Measurements from ENCODE around the gene SOS1. TPM values are rescaled to one million over a fixed set of nuclear protein-coding genes. Genes with fewer than 3 reads are reported as not detected.

The SOS1 gene
- total and polyA plus RNA-seq, 2 donors (not counting 1 experiment from before 2014, with no cell fraction given): 24.9 to 27.6 TPM

GRCh38 chr2:39150102-39150562 lies 29.3 kb upstream of the SOS1 start:
- no peaks in the 10 kb centered on the region for H3K79me2 ChIP-seq (ENCODE audit: control insufficient read depth, insufficient read depth, low read length)
- TF ChIP-seq, protein P1, sequence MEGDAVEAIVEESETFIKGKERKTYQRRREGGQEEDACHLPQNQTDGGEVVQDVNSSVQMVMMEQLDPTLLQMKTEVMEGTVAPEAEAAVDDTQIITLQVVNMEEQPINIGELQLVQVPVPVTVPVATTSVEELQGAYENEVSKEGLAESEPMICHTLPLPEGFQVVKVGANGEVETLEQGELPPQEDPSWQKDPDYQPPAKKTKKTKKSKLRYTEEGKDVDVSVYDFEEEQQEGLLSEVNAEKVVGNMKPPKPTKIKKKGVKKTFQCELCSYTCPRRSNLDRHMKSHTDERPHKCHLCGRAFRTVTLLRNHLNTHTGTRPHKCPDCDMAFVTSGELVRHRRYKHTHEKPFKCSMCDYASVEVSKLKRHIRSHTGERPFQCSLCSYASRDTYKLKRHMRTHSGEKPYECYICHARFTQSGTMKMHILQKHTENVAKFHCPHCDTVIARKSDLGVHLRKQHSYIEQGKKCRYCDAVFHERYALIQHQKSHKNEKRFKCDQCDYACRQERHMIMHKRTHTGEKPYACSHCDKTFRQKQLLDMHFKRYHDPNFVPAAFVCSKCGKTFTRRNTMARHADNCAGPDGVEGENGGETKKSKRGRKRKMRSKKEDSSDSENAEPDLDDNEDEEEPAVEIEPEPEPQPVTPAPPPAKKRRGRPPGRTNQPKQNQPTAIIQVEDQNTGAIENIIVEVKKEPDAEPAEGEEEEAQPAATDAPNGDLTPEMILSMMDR (conservative IDR thresholded peaks at IDR 0.05 in 1 of 2, IDR thresholded peaks at IDR 0.05 in 1 of 2; ENCODE audit: low read depth in 1 of 2, low read length in 2 of 2): no peak
- no peak for TF ChIP-seq EZH2 (IDR thresholded peaks at IDR 0.05; ENCODE audit: low read length, missing control alignments)
- no peak overlapping the region for H3K4me2 ChIP-seq (ENCODE audit: extremely low read depth, insufficient read depth, low read length)
- DNase-seq (ENCODE audit: low read depth in 2 of 2): no peak
- no peaks in the 10 kb centered on the region for H4K20me1 ChIP-seq (ENCODE audit: control insufficient read depth, extremely low read depth, insufficient read depth, low read length)
- no peaks in the 10 kb centered on the region for H3K27me3 ChIP-seq (ENCODE audit: control insufficient read depth, insufficient read depth, low read length)
- no peak overlapping the region for H3K9ac ChIP-seq (ENCODE audit: insufficient read depth, low read length)
- no peak overlapping the region for H3K27ac ChIP-seq (ENCODE audit: insufficient read depth, low read length)
- H3K36me3 ChIP-seq (ENCODE audit: control insufficient read depth, insufficient read depth, low read length): no peaks in the 10 kb centered on the region
- H2AFZ ChIP-seq (ENCODE audit: low read length): no peak overlapping the region
- H3K4me3 ChIP-seq (replicated peaks in 1 of 4; ENCODE audit: control extremely low read depth in 1 of 4, insufficient read depth in 1 of 4, low read depth in 3 of 4, low read length in 4 of 4): no peak overlapping the region
- no peaks in the 10 kb centered on the region for H3K4me1 ChIP-seq (ENCODE audit: control insufficient read depth, extremely low read depth, insufficient read depth, low read length)
- no peaks in the 10 kb centered on the region for H3K9me3 ChIP-seq (ENCODE audit: control insufficient read depth, insufficient read depth, low read depth, low read length)

DNA sequence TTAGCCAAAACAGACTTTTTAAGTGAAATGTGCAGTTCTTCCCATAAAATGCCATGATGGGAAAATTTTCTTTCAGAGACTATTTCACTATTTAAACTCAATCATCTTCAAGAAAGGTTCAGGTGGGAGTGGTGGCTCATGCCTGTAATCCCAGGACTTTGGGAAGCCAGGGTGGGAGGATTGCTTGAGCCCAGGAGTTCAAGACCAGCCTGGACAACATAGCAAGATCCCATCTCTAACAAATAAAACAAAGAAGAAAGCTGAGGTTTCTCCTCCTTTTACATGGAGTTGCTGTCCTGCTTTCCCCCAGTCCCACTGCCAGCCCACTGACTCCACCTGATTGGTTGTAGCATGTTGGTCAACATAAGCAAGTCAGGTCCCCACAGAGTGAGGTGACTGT lies 25.8 kb upstream of the SOS1 start:
- H3K27me3 ChIP-seq (ENCODE audit: control insufficient read depth, insufficient read depth, low read length): no peaks in the 10 kb centered on the region
- no peaks in the 10 kb centered on the region for H3K36me3 ChIP-seq (ENCODE audit: control insufficient read depth, insufficient read depth, low read length)
- H3K4me2 ChIP-seq (ENCODE audit: extremely low read depth, insufficient read depth, low read length): no peak overlapping the region
- H3K4me3 ChIP-seq (replicated peaks in 1 of 4; ENCODE audit: control extremely low read depth in 1 of 4, insufficient read depth in 1 of 4, low read depth in 3 of 4, low read length in 4 of 4): no peak overlapping the region
- no peaks in the 10 kb centered on the region for H3K9me3 ChIP-seq (ENCODE audit: control insufficient read depth, insufficient read depth, low read depth, low read length)
- H3K9ac ChIP-seq (ENCODE audit: insufficient read depth, low read length): no peak overlapping the region
- H3K79me2 ChIP-seq (ENCODE audit: control insufficient read depth, insufficient read depth, low read length): no peaks in the 10 kb centered on the region
- TF ChIP-seq EZH2 (IDR thresholded peaks at IDR 0.05; ENCODE audit: low read length, missing control alignments): no peak
- TF ChIP-seq, protein P1 (conservative IDR thresholded peaks at IDR 0.05 in 1 of 2, IDR thresholded peaks at IDR 0.05 in 1 of 2; ENCODE audit: low read depth in 1 of 2, low read length in 2 of 2): no peak
- DNase-seq (ENCODE audit: low read depth in 2 of 2): no peak
- no peak overlapping the region for H3K27ac ChIP-seq (ENCODE audit: insufficient read depth, low read length)
- no peaks in the 10 kb centered on the region for H4K20me1 ChIP-seq (ENCODE audit: control insufficient read depth, extremely low read depth, insufficient read depth, low read length)
- H2AFZ ChIP-seq (ENCODE audit: low read length): no peak overlapping the region
- H3K4me1 ChIP-seq (ENCODE audit: control insufficient read depth, extremely low read depth, insufficient read depth, low read length): no peaks in the 10 kb centered on the region

DNA sequence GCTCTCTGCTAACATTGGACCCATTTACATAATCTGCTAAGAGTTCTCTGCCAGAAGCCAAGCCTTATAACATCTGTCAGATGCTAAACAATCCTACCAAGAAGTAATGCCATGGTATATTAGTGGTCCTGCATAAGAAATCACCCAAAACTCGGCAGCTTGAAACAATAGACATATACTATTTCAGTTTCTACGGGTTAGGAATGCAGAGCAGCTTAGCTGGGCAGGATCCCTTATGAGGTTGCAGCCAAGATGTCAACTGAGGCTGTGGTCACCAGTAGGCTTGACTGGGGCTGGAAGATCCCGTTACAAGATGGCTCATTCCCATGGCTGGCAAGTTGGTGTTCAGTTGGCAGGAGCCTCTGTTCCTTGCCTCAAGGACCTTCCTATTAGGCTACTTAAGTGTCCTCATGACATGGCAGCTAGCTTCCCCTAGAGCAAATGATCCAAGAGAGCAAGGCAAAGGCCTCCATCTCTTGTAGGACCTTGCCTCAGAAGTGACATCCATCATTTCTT lies 25.1 kb upstream of the SOS1 start:
- Histone ChIP-seq H3K27ac (ENCODE audit: insufficient read depth, low read length) (no peak overlapping the region), H3K9ac (ENCODE audit: insufficient read depth, low read length) (no peak overlapping the region), H3K27me3 (ENCODE audit: control insufficient read depth, insufficient read depth, low read length) (no peaks in the 10 kb centered on the region), H3K4me3 (replicated peaks in 1 of 4; ENCODE audit: control extremely low read depth in 1 of 4, insufficient read depth in 1 of 4, low read depth in 3 of 4, low read length in 4 of 4) (no peak overlapping the region), H2AFZ (ENCODE audit: low read length) (no peak overlapping the region), H3K4me1 (ENCODE audit: control insufficient read depth, extremely low read depth, insufficient read depth, low read length) (no peaks in the 10 kb centered on the region), H3K36me3 (ENCODE audit: control insufficient read depth, insufficient read depth, low read length) (no peaks in the 10 kb centered on the region), H3K79me2 (ENCODE audit: control insufficient read depth, insufficient read depth, low read length) (no peaks in the 10 kb centered on the region), H3K9me3 (ENCODE audit: control insufficient read depth, insufficient read depth, low read depth, low read length) (no peaks in the 10 kb centered on the region), H3K4me2 (ENCODE audit: extremely low read depth, insufficient read depth, low read length) (no peak overlapping the region), H4K20me1 (ENCODE audit: control insufficient read depth, extremely low read depth, insufficient read depth, low read length) (no peaks in the 10 kb centered on the region)
- no peak for TF ChIP-seq EZH2 (IDR thresholded peaks at IDR 0.05; ENCODE audit: low read length, missing control alignments)
- TF ChIP-seq, protein P1 (conservative IDR thresholded peaks at IDR 0.05 in 1 of 2, IDR thresholded peaks at IDR 0.05 in 1 of 2; ENCODE audit: low read depth in 1 of 2, low read length in 2 of 2): no peak
- no peak for DNase-seq (ENCODE audit: low read depth in 2 of 2)

Data from fibroblast of lung (primary cell).